ENCODE measurements around the gene USO1.

DNA sequence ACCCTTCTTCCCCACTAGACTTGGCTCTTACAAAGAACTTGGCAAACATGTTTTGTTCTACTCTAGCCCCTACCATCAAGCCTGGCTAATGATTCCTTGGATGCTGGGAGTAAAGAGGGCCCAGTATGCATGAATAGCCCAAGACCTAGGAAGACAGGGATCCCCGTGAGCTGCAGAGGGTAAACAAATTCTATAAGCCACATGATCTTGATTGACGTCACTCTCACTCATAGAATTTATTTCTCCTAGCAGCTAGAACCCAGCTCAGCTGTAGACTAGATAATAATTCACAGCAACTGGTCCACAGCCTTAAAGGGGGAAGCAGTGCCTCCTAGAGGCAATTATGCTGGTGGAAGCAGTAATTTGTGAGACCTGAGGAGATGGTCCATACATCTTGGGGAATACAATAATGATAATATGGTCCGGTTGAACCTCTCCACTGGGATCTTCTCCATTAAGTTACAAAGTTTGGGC lies 16.1 kb upstream of the USO1 start:
- TF ChIP-seq, protein P1, sequence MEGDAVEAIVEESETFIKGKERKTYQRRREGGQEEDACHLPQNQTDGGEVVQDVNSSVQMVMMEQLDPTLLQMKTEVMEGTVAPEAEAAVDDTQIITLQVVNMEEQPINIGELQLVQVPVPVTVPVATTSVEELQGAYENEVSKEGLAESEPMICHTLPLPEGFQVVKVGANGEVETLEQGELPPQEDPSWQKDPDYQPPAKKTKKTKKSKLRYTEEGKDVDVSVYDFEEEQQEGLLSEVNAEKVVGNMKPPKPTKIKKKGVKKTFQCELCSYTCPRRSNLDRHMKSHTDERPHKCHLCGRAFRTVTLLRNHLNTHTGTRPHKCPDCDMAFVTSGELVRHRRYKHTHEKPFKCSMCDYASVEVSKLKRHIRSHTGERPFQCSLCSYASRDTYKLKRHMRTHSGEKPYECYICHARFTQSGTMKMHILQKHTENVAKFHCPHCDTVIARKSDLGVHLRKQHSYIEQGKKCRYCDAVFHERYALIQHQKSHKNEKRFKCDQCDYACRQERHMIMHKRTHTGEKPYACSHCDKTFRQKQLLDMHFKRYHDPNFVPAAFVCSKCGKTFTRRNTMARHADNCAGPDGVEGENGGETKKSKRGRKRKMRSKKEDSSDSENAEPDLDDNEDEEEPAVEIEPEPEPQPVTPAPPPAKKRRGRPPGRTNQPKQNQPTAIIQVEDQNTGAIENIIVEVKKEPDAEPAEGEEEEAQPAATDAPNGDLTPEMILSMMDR (IDR thresholded peaks at IDR 0.05), result no peak
- no peak for TF ChIP-seq POLR2A (IDR thresholded peaks at IDR 0.05)

All from testis (tissue), 2 donors.